Peyer's patch (tissue), 4 donors: Measurements from ENCODE around the gene PLSCR5. TPM values are rescaled to one million over a fixed set of nuclear protein-coding genes. Genes with fewer than 3 reads are reported as not detected.

Experiments used
- DNase-seq, 3 donors: peaks; one replicate each; pipeline ENCODE4 v3.0.0-alpha.2; 2017 to 2019
- H3K27ac ChIP-seq, 4 donors: fragments of 200-600 bp; sonication (generic); one replicate each; pipeline ENCODE4 v1.5.1; 2016 to 2019
- H3K27me3 ChIP-seq, 2 donors: fragments of 200-600 bp; sonication (generic); one replicate each; pipeline ENCODE4 v1.5.1; 2019
- H3K36me3 ChIP-seq, 3 donors: fragments of 200-600 bp; sonication (generic); one replicate each; pipeline ENCODE4 v1.5.1; 2016 to 2019
- H3K4me1 ChIP-seq, 4 donors: fragments of 200-600 bp; sonication (generic); one replicate each; pipeline ENCODE4 v1.5.1; 2016 to 2019
- H3K4me3 ChIP-seq, 4 donors: fragments of 200-600 bp; sonication (generic); 1 replicate in 3 of 4; 2 replicates in 1 of 4; pipeline ENCODE4 v1.5.1; 2016 to 2019; ENCODE audit warnings: mild to moderate bottlenecking in 1 of 4
- H3K9me3 ChIP-seq, 4 donors: fragments of 200-600 bp; sonication (generic); one replicate each; pipeline ENCODE4 v1.5.1; 2016 to 2019; ENCODE audit warnings: mild to moderate bottlenecking in 1 of 4
- CTCF ChIP-seq, 6 experiments: fragments of 450-650 bp in 4 of 6; fragments of 200-600 bp in 2 of 6; sonication (generic) in 1 of 6; IDR thresholded peaks; one replicate each; pipeline ENCODE4 v1.5.1; 2017 to 2019; ENCODE audit warnings: antibody characterized with exemption in 6 of 6, mild to moderate bottlenecking in 3 of 6, moderate library complexity in 1 of 6
- POLR2A ChIP-seq, 2 donors: fragments of 450-650 bp; IDR thresholded peaks; one replicate each; pipeline ENCODE4 v1.5.1; 2017; ENCODE audit warnings: antibody characterized with exemption in 2 of 2, mild to moderate bottlenecking in 2 of 2, moderate library complexity in 2 of 2
- total RNA-seq, 4 donors: library from RNA; depleted of rRNA; stranded (reverse); fragments of >200 nt; gene quantifications; one replicate each; pipeline ENCODE4 v1.1.0, GENCODE V29; 2016

PLSCR5 gene
- total RNA-seq, 4 donors from 2014 or later, result not detected

- Histone ChIP-seq H3K36me3 (no peaks in the 10 kb centered on the region), H3K27me3 (no peaks in the 10 kb centered on the region), H3K4me3 (no peak overlapping the region), H3K27ac (no peak overlapping the region), H3K4me1 (no peaks in the 10 kb centered on the region), H3K9me3 (no peaks in the 10 kb centered on the region)
- TF ChIP-seq CTCF (IDR thresholded peaks at IDR 0.05), result no peak
- no peak for TF ChIP-seq POLR2A (IDR thresholded peaks at IDR 0.05)
- DNase-seq, result no peak
These were observed 46.4 kb downstream of the PLSCR5 start for GRCh38 chr3:146558781-146559180.

- H3K27me3 ChIP-seq, result no peaks in the 10 kb centered on the region
- no peak overlapping the region for H3K4me3 ChIP-seq
- H3K36me3 ChIP-seq, result no peaks in the 10 kb centered on the region
- TF ChIP-seq POLR2A (IDR thresholded peaks at IDR 0.05), result no peak
- no peak for TF ChIP-seq CTCF (IDR thresholded peaks at IDR 0.05)
- H3K9me3 ChIP-seq, result no peaks in the 10 kb centered on the region
- DNase-seq, result no peak
- H3K4me1 ChIP-seq, result no peaks in the 10 kb centered on the region
- H3K27ac ChIP-seq, result no peak overlapping the region
These were observed 47.4 kb downstream of the PLSCR5 start for GRCh38 chr3:146557745-146558144.

GRCh38 chr3:146555311-146555710 lies 49.8 kb downstream of the PLSCR5 start:
- Histone ChIP-seq H3K36me3 (no peaks in the 10 kb centered on the region), H3K27ac (no peak overlapping the region), H3K9me3 (no peaks in the 10 kb centered on the region), H3K27me3 (no peaks in the 10 kb centered on the region), H3K4me1 (no peaks in the 10 kb centered on the region), H3K4me3 (no peak overlapping the region)
- DNase-seq, result no peak
- TF ChIP-seq CTCF (IDR thresholded peaks at IDR 0.05) (no peak), POLR2A (IDR thresholded peaks at IDR 0.05) (no peak)

- no peak for TF ChIP-seq POLR2A (IDR thresholded peaks at IDR 0.05)
- TF ChIP-seq CTCF (IDR thresholded peaks at IDR 0.05), result no peak
- no peaks in the 10 kb centered on the region for H3K9me3 ChIP-seq
- H3K4me1 ChIP-seq, result no peaks in the 10 kb centered on the region
- H3K27ac ChIP-seq, result no peak overlapping the region
- no peaks in the 10 kb centered on the region for H3K36me3 ChIP-seq
- H3K4me3 ChIP-seq, result no peak overlapping the region
- H3K27me3 ChIP-seq, result no peaks in the 10 kb centered on the region
- no peak for DNase-seq
These were observed 50.9 kb downstream of the PLSCR5 start for GRCh38 chr3:146554151-146554760.

GRCh38 chr3:146550743-146551510 lies 54.2 kb downstream of the PLSCR5 start:
- Histone ChIP-seq H3K27ac (no peak overlapping the region), H3K4me3 (no peak overlapping the region), H3K9me3 (no peaks in the 10 kb centered on the region), H3K4me1 (no peaks in the 10 kb centered on the region), H3K36me3 (no peaks in the 10 kb centered on the region), H3K27me3 (no peaks in the 10 kb centered on the region)
- DNase-seq, result peak in 1 of 3 donors; percentile 61
- TF ChIP-seq POLR2A (IDR thresholded peaks at IDR 0.05), result no peak
- TF ChIP-seq CTCF (IDR thresholded peaks at IDR 0.05), result no peak
